ENCODE measurements around the gene SCFD2.

SCFD2 gene

GRCh38 chr4:52912608-52913007, 453.3 kb downstream of the SCFD2 start:
- DNase-seq, result no peak

GRCh38 chr4:52911684-52912294, 454.1 kb downstream of the SCFD2 start:
- DNase-seq, result peak; percentile 70

- DNase-seq, result no peak
These were observed 455.7 kb downstream of the SCFD2 start for GRCh38 chr4:52910115-52910514.

GRCh38 chr4:52907510-52907909, 458.4 kb downstream of the SCFD2 start:
- DNase-seq, result no peak

- DNase-seq, result no peak
These were observed 461.4 kb downstream of the SCFD2 start for GRCh38 chr4:52904421-52904820.

- no peak for DNase-seq
These were observed 462.6 kb downstream of the SCFD2 start for GRCh38 chr4:52903273-52903672.

GRCh38 chr4:52894443-52894842, 471.4 kb downstream of the SCFD2 start:
- DNase-seq, result no peak

GRCh38 chr4:52892880-52893279, 473.0 kb downstream of the SCFD2 start:
- no peak for DNase-seq

- DNase-seq, result no peak
These were observed 474.1 kb downstream of the SCFD2 start for GRCh38 chr4:52891743-52892142.

GRCh38 chr4:52890521-52890791, 475.4 kb downstream of the SCFD2 start:
- no peak for DNase-seq

- peak; percentile 34 for DNase-seq
These were observed 475.9 kb downstream of the SCFD2 start for GRCh38 chr4:52889778-52890520.

- no peak for DNase-seq
These were observed 476.5 kb downstream of the SCFD2 start for GRCh38 chr4:52889354-52889753.

GRCh38 chr4:52884994-52885393, 480.9 kb downstream of the SCFD2 start:
- no peak for DNase-seq

- no peak for DNase-seq
These were observed 481.9 kb downstream of the SCFD2 start for GRCh38 chr4:52883707-52884669.

GRCh38 chr4:52883183-52883621, 482.7 kb downstream of the SCFD2 start:
- no peak for DNase-seq

- DNase-seq, result no peak
These were observed 484.9 kb downstream of the SCFD2 start for GRCh38 chr4:52880994-52881393.

- DNase-seq, result no peak
These were observed 486.4 kb downstream of the SCFD2 start for GRCh38 chr4:52879471-52879870.

- no peak for DNase-seq
These were observed 488.2 kb downstream of the SCFD2 start for GRCh38 chr4:52877694-52878093.

- DNase-seq, result no peak
These were observed 488.8 kb downstream of the SCFD2 start for GRCh38 chr4:52877036-52877435.

- DNase-seq, result no peak
These were observed 489.8 kb downstream of the SCFD2 start for GRCh38 chr4:52876069-52876468.

GRCh38 chr4:52874948-52875347, 490.9 kb downstream of the SCFD2 start:
- no peak for DNase-seq

- no peak for DNase-seq
These were observed 492.0 kb downstream of the SCFD2 start for GRCh38 chr4:52873861-52874343.

GRCh38 chr4:52873191-52873590, 492.7 kb downstream of the SCFD2 start:
- DNase-seq, result no peak

- DNase-seq, result no peak
These were observed 495.6 kb downstream of the SCFD2 start for GRCh38 chr4:52870225-52870624.

Measured in stimulated activated CD4-positive, alpha-beta T cell treated with anti-CD3 and anti-CD28 coated beads, Interleukin-1b, Interleukin-23, amount 100 ng/mL, for 48 hours (primary cell).